ENCODE results near the gene ETFBKMT.

Gene ETFBKMT

DNA sequence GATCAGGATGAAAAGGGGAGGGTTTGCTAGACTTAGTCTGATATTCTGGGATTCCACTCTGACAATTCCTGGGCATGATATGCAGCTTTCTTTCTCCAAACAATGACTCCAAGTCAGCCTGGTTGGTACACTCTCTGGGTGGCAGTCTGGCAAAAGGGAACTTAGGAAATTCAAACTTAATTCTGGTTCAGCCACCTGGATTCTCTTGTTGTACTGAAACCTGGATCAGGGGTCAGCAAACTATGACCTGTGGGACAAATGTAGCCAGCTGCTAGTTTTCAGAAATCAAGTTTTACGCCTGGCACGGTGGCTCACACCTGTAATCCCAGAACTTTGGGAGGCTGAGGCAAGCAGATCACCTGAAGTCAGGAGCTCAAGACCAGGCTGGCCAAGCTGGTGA is 63.1 kb downstream of the ETFBKMT start:
- TF ChIP-seq, protein P1, sequence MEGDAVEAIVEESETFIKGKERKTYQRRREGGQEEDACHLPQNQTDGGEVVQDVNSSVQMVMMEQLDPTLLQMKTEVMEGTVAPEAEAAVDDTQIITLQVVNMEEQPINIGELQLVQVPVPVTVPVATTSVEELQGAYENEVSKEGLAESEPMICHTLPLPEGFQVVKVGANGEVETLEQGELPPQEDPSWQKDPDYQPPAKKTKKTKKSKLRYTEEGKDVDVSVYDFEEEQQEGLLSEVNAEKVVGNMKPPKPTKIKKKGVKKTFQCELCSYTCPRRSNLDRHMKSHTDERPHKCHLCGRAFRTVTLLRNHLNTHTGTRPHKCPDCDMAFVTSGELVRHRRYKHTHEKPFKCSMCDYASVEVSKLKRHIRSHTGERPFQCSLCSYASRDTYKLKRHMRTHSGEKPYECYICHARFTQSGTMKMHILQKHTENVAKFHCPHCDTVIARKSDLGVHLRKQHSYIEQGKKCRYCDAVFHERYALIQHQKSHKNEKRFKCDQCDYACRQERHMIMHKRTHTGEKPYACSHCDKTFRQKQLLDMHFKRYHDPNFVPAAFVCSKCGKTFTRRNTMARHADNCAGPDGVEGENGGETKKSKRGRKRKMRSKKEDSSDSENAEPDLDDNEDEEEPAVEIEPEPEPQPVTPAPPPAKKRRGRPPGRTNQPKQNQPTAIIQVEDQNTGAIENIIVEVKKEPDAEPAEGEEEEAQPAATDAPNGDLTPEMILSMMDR (IDR thresholded peaks at IDR 0.05; ENCODE audit: low read depth, low read length), result no peak
- TF ChIP-seq POLR2A (IDR thresholded peaks at IDR 0.05; ENCODE audit: extremely low read depth, insufficient read length), result no peak
- no peak for TF ChIP-seq MYC (IDR thresholded peaks at IDR 0.05; ENCODE audit: low read depth, low read length)
- TF ChIP-seq, protein P2, sequence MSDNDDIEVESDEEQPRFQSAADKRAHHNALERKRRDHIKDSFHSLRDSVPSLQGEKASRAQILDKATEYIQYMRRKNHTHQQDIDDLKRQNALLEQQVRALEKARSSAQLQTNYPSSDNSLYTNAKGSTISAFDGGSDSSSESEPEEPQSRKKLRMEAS (IDR thresholded peaks at IDR 0.05; ENCODE audit: low read depth, low read length), result no peak

More for the DNA sequence above, 63.1 kb downstream of the ETFBKMT start:
- no peak for DNase-seq (ENCODE audit: low read depth)
- no peak overlapping the region for H3K4me3 ChIP-seq (ENCODE audit: low read depth, low read length)
